Panc1 (cell line): ENCODE data around the gene SPRR2D. TPM values are rescaled to one million over a fixed set of nuclear protein-coding genes. Genes with fewer than 3 reads are reported as not detected.

ENCODE experiments used
- ATAC-seq: fragments of 200-7000 bp; cut with Tn5 transposase; 2 replicates; pipeline ENCODE4 v1.9.1; 2020; ENCODE audit warnings: mild to moderate bottlenecking, moderate library complexity
- BruUV-seq: library from RNA; stranded (reverse); fragments of 400-500 nt; replicated peaks from 2 replicates; lab custom pipeline; 2021; lab: Mats Ljungman, UMichigan
- CTCF ChIA-PET: fragments of 300-600 bp; sonication (Branson Sonifier 250); formaldehyde crosslinking; loops from one replicate; lab custom pipeline; 2022; ENCODE audit warnings: antibody characterized with exemption; lab: Charles Lee
- POLR2A ChIA-PET: fragments of 300-600 bp; sonication (Branson Sonifier 250); formaldehyde crosslinking; loops from one replicate; lab custom pipeline; 2022; ENCODE audit warnings: antibody characterized with exemption; lab: Charles Lee
- DNase-seq: peaks from one replicate; pipeline ENCODE4 v3.0.0-alpha.2; 2010; ENCODE audit warnings: low read depth, low spot score
- H3K27ac ChIP-seq: 2 replicates; pipeline ENCODE4 v1.5.1; 2011; ENCODE audit warnings: mild to moderate bottlenecking, low read length, inconsistent platforms
- H3K27me3 ChIP-seq: fragments of 200-500 bp; sonication (Bioruptor generic); 2 replicates; pipeline ENCODE4 v1.6.0; 2014; ENCODE audit warnings: low read length, inconsistent platforms; ENCODE audit not compliant: control insufficient read depth, insufficient read depth
- H3K36me3 ChIP-seq: fragments of 200-500 bp; sonication (Bioruptor generic); 2 replicates; pipeline ENCODE4 v1.5.1; 2014; ENCODE audit warnings: inconsistent platforms, mild to moderate bottlenecking, low read length, moderate library complexity; ENCODE audit not compliant: control insufficient read depth, insufficient read depth
- H3K4me1 ChIP-seq: 2 replicates; pipeline ENCODE4 v1.5.1; 2011; ENCODE audit warnings: inconsistent platforms, mild to moderate bottlenecking, low read length, moderate library complexity; ENCODE audit not compliant: control insufficient read depth, insufficient read depth
- H3K4me3 ChIP-seq, 2 experiments: 2 replicates each; pipeline ENCODE4 v1.5.1; 2011 to 2012; ENCODE audit warnings: low read depth in 2 of 2, low read length in 2 of 2, mild to moderate bottlenecking in 2 of 2, inconsistent platforms in 1 of 2, moderate library complexity in 1 of 2
- H3K9me3 ChIP-seq: fragments of 200-500 bp; sonication (Bioruptor generic); 2 replicates; pipeline ENCODE4 v1.5.1; 2014; ENCODE audit warnings: low read depth, mild to moderate bottlenecking, inconsistent platforms, low read length, moderate library complexity; ENCODE audit not compliant: control insufficient read depth, insufficient read depth
- POLR2AphosphoS5 ChIP-seq: IDR thresholded peaks from 2 replicates; pipeline ENCODE4 v1.6.1; 2012; ENCODE audit warnings: mild to moderate bottlenecking, low read depth, low read length, moderate library complexity
- SIN3A ChIP-seq: IDR thresholded peaks from 2 replicates; pipeline ENCODE4 v1.6.1; 2012; ENCODE audit warnings: low read depth, mild to moderate bottlenecking, low read length, moderate library complexity, borderline replicate concordance; ENCODE audit not compliant: insufficient read depth
- TCF7L2 ChIP-seq: IDR thresholded peaks from 2 replicates; pipeline ENCODE4 v1.6.1; 2011; ENCODE audit warnings: mild to moderate bottlenecking, low read depth, low read length, inconsistent platforms
- in situ Hi-C: cut with HindIII; loops from 2 replicates; pipeline ENCODE4 v1.10.0; 2016; ENCODE audit warnings: low sequenced_read_pairs, low pct_unique_long_range_greater_than_20kb
- intact Hi-C: fragments of 100-400 bp; cut with micrococcal nuclease; formaldehyde crosslinking; loops from one replicate; pipeline ENCODE4 v1.10.0; 2022; ENCODE audit not compliant: unreplicated experiment
- total RNA-seq: library from RNA; stranded (reverse); gene quantifications from one replicate; pipeline ENCODE4 v1.2.1, GENCODE V29; 2021; ENCODE audit not compliant: unreplicated experiment
- TF ChIP-seq, protein P1 (sequence below): fragments of 450-650 bp; IDR thresholded peaks from 2 replicates; pipeline ENCODE4 v1.5.1; 2017; ENCODE audit warnings: mild to moderate bottlenecking
- TF ChIP-seq, protein P2 (sequence below), 2 experiments: IDR thresholded peaks; 2 replicates each; pipeline ENCODE4 v1.6.1; 2011 to 2012; ENCODE audit warnings: low read depth in 2 of 2, control low read depth in 1 of 2, low read length in 1 of 2, mild to moderate bottlenecking in 1 of 2, moderate library complexity in 1 of 2; ENCODE audit not compliant: insufficient read depth in 1 of 2

Gene SPRR2D
- total RNA-seq, 1 experiment from 2014 or later = not detected

DNA sequence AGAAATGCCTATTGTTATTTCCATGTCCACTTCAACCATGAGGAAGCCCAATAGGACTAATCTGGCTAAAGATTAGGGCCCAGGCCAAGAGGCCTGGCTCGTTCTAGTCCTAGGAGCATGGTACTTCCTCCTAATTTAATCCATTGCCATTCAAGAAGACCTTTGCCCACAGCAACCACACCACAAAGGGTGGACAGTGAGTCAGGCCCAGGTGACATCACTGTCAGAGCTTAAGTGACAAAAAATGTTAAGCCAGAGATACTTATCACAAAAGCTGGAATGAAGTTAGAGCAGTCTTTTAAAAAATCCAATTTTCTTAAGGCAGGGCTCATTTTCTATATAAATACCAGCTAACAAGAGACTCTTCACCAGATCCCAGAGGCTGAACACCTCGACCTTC lies 39.5 kb downstream of the SPRR2D start, which contains the start of gene SPRR3:
SPRR3 (plus strand) TSS at position 368 of the 400 bp plus-strand sequence. CDS start 1,272 bp downstream, outside the sequence.
- no peak for DNase-seq
- POLR2A ChIA-PET = no interaction called here
- intact Hi-C loops = no loop called here

DNA sequence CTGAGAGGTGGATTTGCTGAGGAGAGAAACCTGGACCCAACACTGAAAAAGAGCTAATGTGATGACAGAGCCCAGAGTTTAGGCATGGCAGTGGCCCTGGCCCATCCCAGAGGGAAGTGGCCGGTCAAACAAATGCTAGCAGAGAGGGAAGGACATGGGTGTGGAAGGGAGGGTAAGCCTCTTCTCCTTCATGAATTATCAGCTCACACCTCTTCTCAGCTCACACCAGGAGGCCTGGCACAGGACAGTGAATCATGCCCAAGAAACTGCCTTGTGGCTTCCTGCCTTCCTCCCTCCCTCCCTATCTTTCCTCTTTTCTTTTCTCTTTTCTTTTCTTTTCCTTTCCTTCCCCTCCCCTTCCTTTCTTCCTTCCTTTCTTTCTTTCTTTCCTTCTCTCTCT lies 40.6 kb downstream of the SPRR2D start:
- Histone ChIP-seq H3K36me3 (no peaks in the 10 kb centered on the region), H3K4me1 (no peaks in the 10 kb centered on the region), H3K4me3 (no peak overlapping the region), H3K27me3 (no peaks in the 10 kb centered on the region), H3K9me3 (no peaks in the 10 kb centered on the region), H3K27ac (no peak overlapping the region)
- BruUV-seq = no TSS peak
- intact Hi-C loops = no loop called here
- TF ChIP-seq, protein P1, sequence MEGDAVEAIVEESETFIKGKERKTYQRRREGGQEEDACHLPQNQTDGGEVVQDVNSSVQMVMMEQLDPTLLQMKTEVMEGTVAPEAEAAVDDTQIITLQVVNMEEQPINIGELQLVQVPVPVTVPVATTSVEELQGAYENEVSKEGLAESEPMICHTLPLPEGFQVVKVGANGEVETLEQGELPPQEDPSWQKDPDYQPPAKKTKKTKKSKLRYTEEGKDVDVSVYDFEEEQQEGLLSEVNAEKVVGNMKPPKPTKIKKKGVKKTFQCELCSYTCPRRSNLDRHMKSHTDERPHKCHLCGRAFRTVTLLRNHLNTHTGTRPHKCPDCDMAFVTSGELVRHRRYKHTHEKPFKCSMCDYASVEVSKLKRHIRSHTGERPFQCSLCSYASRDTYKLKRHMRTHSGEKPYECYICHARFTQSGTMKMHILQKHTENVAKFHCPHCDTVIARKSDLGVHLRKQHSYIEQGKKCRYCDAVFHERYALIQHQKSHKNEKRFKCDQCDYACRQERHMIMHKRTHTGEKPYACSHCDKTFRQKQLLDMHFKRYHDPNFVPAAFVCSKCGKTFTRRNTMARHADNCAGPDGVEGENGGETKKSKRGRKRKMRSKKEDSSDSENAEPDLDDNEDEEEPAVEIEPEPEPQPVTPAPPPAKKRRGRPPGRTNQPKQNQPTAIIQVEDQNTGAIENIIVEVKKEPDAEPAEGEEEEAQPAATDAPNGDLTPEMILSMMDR = no peak
- no peak for TF ChIP-seq SIN3A
- no peak for TF ChIP-seq POLR2AphosphoS5
- TF ChIP-seq, protein P2, sequence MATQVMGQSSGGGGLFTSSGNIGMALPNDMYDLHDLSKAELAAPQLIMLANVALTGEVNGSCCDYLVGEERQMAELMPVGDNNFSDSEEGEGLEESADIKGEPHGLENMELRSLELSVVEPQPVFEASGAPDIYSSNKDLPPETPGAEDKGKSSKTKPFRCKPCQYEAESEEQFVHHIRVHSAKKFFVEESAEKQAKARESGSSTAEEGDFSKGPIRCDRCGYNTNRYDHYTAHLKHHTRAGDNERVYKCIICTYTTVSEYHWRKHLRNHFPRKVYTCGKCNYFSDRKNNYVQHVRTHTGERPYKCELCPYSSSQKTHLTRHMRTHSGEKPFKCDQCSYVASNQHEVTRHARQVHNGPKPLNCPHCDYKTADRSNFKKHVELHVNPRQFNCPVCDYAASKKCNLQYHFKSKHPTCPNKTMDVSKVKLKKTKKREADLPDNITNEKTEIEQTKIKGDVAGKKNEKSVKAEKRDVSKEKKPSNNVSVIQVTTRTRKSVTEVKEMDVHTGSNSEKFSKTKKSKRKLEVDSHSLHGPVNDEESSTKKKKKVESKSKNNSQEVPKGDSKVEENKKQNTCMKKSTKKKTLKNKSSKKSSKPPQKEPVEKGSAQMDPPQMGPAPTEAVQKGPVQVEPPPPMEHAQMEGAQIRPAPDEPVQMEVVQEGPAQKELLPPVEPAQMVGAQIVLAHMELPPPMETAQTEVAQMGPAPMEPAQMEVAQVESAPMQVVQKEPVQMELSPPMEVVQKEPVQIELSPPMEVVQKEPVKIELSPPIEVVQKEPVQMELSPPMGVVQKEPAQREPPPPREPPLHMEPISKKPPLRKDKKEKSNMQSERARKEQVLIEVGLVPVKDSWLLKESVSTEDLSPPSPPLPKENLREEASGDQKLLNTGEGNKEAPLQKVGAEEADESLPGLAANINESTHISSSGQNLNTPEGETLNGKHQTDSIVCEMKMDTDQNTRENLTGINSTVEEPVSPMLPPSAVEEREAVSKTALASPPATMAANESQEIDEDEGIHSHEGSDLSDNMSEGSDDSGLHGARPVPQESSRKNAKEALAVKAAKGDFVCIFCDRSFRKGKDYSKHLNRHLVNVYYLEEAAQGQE (IDR thresholded peaks at IDR 0.05; ENCODE audit: insufficient read depth in 1 of 2, low read depth in 2 of 2, low read length in 1 of 2) = no peak
- no peak for TF ChIP-seq TCF7L2
- ATAC-seq (no peak), DNase-seq (no peak)
- POLR2A ChIA-PET = no interaction called here
- in situ Hi-C loops = no loop called here
- CTCF ChIA-PET = no interaction called here

More for the DNA sequence above, 39.5 kb downstream of the SPRR2D start, which contains the start of gene SPRR3:
- Histone ChIP-seq H3K4me1 (no peaks in the 10 kb centered on the region), H3K4me3 (no peak within 1 kb of the TSS), H3K27me3 (no peaks in the 10 kb centered on the region), H3K36me3 (no peaks in the 10 kb centered on the region), H3K9me3 (no peaks in the 10 kb centered on the region), H3K27ac (no peak within 1 kb of the TSS)
- in situ Hi-C loops = no loop called here
- TF ChIP-seq, protein P2 (IDR thresholded peaks at IDR 0.05; ENCODE audit: insufficient read depth in 1 of 2, low read depth in 2 of 2, low read length in 1 of 2) = no peak
- TF ChIP-seq TCF7L2 = no peak
- TF ChIP-seq, protein P1 = no peak
- no peak for TF ChIP-seq SIN3A
- no peak for TF ChIP-seq POLR2AphosphoS5
- ATAC-seq = no peak
- CTCF ChIA-PET = no interaction called here
- BruUV-seq = no TSS peak
